SKM-1 (cell line): Measurements from ENCODE around the gene RGS14.
"Not testable (repeated sequence)": the region's sequence is repeated elsewhere in the genome, so short reads cannot be mapped to it uniquely, and the experiment has no call there.

Source experiments
- DNase-seq: peaks from one replicate; lab custom pipeline; 2025; ENCODE audit not compliant: unreplicated experiment; lab: John Stamatoyannopoulos, UW

Gene RGS14

GRCh38 chr5:177346820-177347219, 10.9 kb upstream of the RGS14 start:
- no peak for DNase-seq

- no peak for DNase-seq
Observed at GRCh38 chr5:177347699-177348098, 10.0 kb upstream of the RGS14 start.

- DNase-seq, result no peak
Observed at GRCh38 chr5:177349362-177349647, 8.4 kb upstream of the RGS14 start.

GRCh38 chr5:177349762-177350161, 8.0 kb upstream of the RGS14 start:
- DNase-seq, result no peak

GRCh38 chr5:177350776-177351391, 6.8 kb upstream of the RGS14 start:
- no peak for DNase-seq

GRCh38 chr5:177351392-177352329, 6.1 kb upstream of the RGS14 start, which contains the start of gene LMAN2:
Gene LMAN2 (minus strand): TSS chr5:177351668. CDS start chr5:177351647, 21 bp downstream.
- peak; percentile 94 for DNase-seq

- DNase-seq, result no peak
Observed at GRCh38 chr5:177353093-177353492, 4.6 kb upstream of the RGS14 start.

- no peak for DNase-seq
Observed at GRCh38 chr5:177354256-177354655, 3.5 kb upstream of the RGS14 start.

GRCh38 chr5:177354711-177355110, 3.0 kb upstream of the RGS14 start:
- no peak for DNase-seq

GRCh38 chr5:177355162-177355867, 2.4 kb upstream of the RGS14 start:
- DNase-seq, result no peak

- no peak for DNase-seq
Observed at GRCh38 chr5:177355868-177356168, 1.9 kb upstream of the RGS14 start.

GRCh38 chr5:177356746-177357145, 978 bp upstream of the RGS14 start:
- no peak for DNase-seq

GRCh38 chr5:177357146-177357458, 622 bp upstream of the RGS14 start:
- no peak for DNase-seq

- DNase-seq, result no peak
Observed at GRCh38 chr5:177358370-177358819, 671 bp downstream of the RGS14 start.

GRCh38 chr5:177359451-177359851, 1.7 kb downstream of the RGS14 start:
- no peak for DNase-seq

GRCh38 chr5:177359860-177360259, 2.1 kb downstream of the RGS14 start:
- DNase-seq, result no peak

GRCh38 chr5:177360740-177361139, 3.0 kb downstream of the RGS14 start:
- DNase-seq, result not testable (repeated sequence)

GRCh38 chr5:177361418-177362291, 3.9 kb downstream of the RGS14 start:
- DNase-seq, result peak; percentile 24

GRCh38 chr5:177362292-177362609, 4.5 kb downstream of the RGS14 start:
- DNase-seq, result no peak

- DNase-seq, result no peak
Observed at GRCh38 chr5:177362610-177363507, 5.1 kb downstream of the RGS14 start.
